GM19438 (cell line): ENCODE data around the gene COL25A1.

ENCODE experiments used
- ATAC-seq: cut with Tn5 transposase; IDR thresholded peaks from one replicate; pipeline ENCODE4 v1.9.1; 2021; ENCODE audit warnings: low read depth; ENCODE audit not compliant: unreplicated experiment

Gene COL25A1

DNA sequence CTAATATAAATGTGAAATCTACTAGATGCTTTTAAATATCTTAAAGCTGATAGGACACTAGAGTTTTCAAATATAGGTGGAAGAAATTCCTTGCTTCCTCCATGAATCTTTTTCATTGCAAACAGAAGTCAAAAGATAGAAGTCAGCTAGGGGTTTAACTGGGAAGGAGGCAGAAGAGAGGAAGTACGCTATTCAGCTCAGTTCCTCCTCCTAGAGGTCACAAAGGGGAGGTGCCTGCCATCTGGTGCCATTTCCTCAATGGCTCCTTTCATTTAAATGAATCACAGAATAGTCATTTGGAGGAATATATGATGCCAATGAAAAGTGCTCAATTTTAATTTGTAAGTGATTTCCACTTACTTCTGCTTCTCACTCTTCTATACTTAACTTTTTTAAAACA, 8.5 kb downstream of the COL25A1 start:
- ATAC-seq, result peak; percentile 93

GRCh38 chr4:109291707-109292238, 10.7 kb downstream of the COL25A1 start:
- ATAC-seq, result no peak

- no peak for ATAC-seq
These were observed 11.5 kb downstream of the COL25A1 start for GRCh38 chr4:109290918-109291317.

- ATAC-seq, result peak; percentile 66
These were observed 23.8 kb downstream of the COL25A1 start for GRCh38 chr4:109278594-109279031.

GRCh38 chr4:109276482-109277095, 25.9 kb downstream of the COL25A1 start:
- ATAC-seq, result no peak

GRCh38 chr4:109275066-109275745, 27.3 kb downstream of the COL25A1 start:
- ATAC-seq, result no peak

- no peak for ATAC-seq
These were observed 35.6 kb downstream of the COL25A1 start for GRCh38 chr4:109266891-109267290.

GRCh38 chr4:109266236-109266635, 36.2 kb downstream of the COL25A1 start:
- ATAC-seq, result no peak

DNA sequence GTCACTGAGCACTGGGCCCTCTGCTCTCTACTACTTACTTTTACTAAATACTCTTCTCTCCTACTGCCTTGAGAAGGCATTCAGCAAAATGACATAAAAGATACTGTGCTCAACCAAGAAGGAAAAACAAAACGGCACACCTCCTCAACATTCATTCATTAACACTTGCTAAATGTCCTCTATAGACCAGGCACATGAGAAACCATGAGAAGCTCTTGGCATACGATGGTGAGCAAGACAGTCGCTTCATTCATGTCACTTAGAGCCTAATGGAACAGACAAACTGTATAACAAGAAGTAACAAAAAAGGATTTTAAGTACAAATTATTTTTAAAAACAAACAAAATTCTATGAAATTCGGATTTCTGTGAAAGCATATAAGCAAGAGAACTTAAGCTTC, 38.7 kb downstream of the COL25A1 start:
- ATAC-seq, result no peak

- ATAC-seq, result no peak
These were observed 45.6 kb downstream of the COL25A1 start for GRCh38 chr4:109256818-109257217.

GRCh38 chr4:109254845-109255244, 47.6 kb downstream of the COL25A1 start:
- no peak for ATAC-seq

GRCh38 chr4:109251396-109251795, 51.1 kb downstream of the COL25A1 start:
- ATAC-seq, result no peak

GRCh38 chr4:109248322-109248900, 54.0 kb downstream of the COL25A1 start:
- no peak for ATAC-seq

- ATAC-seq, result no peak
These were observed 58.6 kb downstream of the COL25A1 start for GRCh38 chr4:109243871-109244270.

- ATAC-seq, result no peak
These were observed 63.7 kb downstream of the COL25A1 start for GRCh38 chr4:109238746-109239145.

DNA sequence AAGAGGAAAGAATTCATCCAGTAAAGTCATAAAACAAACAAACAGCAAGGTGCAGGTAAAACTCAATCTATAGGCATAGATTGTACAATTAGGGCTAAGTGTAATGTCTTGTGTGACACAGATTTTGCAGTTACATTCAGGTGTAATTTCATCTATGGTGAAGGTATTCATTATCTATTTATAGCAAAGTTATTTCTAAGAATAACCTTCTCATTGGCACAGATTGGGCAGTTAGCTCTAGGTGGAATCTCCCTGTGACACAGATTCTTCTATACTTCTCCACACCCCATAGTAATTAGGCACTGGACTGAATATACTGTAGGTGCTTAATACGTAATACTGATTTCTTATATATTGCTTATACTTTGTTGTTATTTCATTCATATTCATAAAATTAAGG, 66.8 kb downstream of the COL25A1 start:
- no peak for ATAC-seq

DNA sequence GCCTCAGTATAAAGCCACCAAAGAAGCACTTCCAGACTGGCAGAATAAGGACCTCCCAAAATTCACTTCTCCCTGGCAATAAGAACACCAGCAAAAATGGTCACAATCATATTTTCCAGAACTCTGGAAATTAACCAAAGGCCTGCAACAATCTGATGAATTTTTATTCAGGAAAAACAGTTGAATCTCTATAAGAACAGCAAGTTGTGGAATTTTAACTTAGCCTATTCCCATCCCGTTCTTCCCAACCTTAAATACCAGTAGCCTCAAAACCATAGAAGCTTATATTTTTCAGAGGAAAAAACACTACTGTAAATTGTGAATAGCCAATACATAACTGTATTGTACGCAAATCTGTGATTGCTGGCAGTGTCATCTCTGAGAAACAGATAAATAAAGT, 67.9 kb downstream of the COL25A1 start:
- no peak for ATAC-seq

- ATAC-seq, result no peak
These were observed 68.9 kb downstream of the COL25A1 start for GRCh38 chr4:109233570-109233969.

DNA sequence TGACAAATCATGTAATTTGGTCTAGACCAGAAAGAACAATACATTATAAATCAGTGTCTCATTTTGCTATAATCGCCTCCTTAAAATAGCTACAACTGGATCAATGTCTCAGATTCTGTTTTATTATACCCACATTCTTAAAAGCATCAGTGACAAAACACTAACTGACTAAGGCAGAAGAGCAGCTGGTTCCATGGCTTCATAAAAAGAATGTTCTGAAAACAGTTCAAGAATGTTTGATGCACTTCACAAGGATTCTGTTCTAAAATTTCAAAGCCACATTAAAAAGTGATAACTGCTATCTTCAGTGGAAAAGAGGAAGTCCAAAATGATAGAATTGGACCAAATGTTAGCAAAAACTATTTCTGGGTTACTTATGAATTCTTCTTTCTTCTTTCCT, 69.8 kb downstream of the COL25A1 start:
- ATAC-seq, result no peak

DNA sequence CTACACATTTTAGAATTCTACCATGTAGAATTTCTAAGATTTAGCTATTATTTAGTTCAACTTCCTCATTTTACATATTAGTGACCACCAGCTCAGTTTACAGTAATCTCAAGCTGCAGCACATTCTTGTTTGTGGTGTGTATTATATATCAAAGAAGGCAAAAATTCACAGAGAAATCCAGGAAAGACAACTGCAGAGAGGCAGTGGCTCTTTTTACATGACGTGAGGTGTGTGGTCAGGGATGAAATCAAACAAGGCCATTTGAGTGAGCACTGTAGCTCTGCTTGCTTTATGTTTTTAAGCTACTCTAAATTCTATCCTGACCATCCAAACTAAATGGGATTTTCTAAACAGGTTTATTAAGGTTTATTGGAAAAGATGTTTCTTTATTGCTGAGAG, 71.1 kb downstream of the COL25A1 start:
- ATAC-seq, result no peak

GRCh38 chr4:109229028-109229427, 73.4 kb downstream of the COL25A1 start:
- no peak for ATAC-seq

GRCh38 chr4:109218288-109218687, 84.2 kb downstream of the COL25A1 start:
- no peak for ATAC-seq
